GM21381 (cell line): ENCODE measurements around the gene CHST11.

ENCODE experiments used
- ATAC-seq: cut with Tn5 transposase; IDR thresholded peaks from one replicate; pipeline ENCODE4 v1.9.1; 2021; ENCODE audit warnings: mild to moderate bottlenecking, moderate library complexity; ENCODE audit not compliant: unreplicated experiment

The CHST11 gene

DNA sequence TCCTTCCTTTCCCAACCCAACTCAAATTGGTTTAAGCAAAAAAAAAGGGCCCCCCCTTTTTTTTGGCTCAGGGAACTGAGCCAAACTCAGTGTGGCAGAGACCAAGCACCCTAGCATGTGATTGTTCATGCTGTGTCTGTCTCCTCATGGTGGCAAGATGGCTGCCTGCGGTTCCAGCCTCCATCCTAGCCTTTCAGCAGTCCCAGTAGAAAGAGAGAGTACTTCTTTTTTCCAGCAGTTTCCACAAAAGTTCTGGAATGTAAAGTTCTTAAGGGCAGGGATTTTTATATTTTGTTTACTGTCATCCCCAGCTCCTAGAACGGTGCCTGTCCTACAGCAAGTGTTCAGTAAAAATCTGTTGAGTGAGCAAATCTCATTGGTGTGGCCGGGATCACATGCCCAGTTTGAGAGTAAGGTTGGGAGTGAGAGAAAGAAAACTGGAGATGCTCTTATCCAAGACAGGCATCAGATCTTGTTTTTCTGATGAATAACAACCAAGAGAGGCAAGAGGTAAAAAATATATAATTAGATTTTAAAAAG is 22.4 kb downstream of the CHST11 start:
- ATAC-seq: no peak

DNA sequence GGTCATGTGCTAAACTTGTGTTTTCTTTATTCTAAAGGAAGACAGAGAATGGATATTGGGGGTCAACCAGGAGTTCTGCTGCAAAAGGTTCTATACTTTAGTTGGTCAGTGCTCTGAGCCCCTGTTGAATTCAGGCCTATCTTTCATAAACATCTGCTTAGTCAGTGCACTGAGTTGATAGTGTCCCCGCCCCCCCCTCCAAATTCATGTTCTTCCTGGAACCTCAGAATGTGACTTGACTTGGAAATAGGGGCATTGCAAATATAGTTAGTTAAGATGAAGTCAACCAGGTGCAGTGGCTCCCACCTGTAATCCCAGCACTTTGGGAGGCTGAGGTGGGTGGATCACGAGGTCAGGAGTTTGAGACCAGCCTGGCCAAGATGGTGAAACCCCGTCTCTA is 23.3 kb downstream of the CHST11 start:
- no peak for ATAC-seq

DNA sequence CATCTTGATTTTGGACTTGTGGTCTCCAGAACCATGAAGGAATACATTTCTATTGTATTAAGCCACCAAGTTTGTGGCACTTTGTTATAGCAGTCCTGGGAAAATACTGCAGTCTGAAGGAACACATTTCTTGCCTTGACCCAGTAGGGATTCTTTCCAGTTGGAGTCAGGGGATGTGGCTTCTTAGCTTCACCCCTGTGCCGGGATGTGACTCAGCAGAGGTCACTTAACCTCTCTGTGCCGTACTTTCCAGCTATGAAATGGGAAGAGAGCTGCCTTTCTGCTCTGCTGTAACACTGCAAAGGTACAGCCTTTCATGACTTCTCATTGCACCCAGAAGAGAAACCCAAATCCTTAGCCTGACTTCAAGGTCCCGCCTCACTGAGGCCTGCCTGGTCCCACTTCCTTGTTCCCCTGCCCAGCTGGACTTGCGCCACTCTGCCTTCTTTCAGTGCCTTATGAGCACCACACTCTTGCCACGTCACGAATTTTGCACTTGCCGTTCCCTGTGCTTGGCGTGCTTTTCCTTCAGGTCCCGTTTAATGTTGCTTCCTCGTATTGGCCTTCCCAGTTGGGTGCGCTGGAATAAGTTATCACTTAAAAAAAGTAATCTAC is 24.2 kb downstream of the CHST11 start:
- no peak for ATAC-seq

DNA sequence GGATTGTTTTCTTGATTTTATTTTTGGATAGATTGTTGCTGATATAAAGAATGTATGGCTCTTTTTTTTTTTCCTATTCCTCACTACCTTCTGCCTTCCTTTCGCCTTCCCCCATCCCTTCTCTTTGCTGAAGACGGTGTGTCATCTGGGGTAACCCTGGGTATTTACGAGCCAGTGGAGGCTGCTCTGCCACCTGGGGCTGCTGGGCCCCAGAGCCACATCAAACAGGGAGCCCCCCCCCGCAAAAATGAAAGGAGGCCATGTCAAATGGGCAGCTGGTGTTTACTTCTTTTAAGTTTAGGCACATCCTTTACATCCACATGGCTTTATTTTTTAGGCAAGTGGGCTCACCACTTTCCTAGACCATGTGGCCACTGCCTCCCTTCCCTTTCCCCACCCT is 25.4 kb downstream of the CHST11 start:
- no peak for ATAC-seq

DNA sequence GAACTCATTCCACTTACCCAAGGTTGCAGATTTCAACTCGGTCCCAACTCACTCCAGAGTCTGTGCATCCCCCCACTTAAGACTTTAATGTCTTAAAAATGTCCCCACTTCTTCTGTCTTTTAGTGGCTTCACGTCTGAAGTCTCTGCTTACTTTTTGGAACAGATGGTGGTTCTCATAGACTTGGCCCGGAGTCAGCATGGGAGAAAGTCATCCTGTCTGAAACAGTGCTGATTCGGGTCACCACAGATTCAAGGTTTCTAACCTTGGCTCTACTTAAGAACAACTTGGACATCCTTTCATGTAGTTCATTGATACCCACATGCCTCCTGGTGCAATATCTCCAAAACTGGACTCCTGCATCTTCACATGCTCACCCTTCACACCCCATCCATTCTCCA is 26.0 kb downstream of the CHST11 start:
- no peak for ATAC-seq

DNA sequence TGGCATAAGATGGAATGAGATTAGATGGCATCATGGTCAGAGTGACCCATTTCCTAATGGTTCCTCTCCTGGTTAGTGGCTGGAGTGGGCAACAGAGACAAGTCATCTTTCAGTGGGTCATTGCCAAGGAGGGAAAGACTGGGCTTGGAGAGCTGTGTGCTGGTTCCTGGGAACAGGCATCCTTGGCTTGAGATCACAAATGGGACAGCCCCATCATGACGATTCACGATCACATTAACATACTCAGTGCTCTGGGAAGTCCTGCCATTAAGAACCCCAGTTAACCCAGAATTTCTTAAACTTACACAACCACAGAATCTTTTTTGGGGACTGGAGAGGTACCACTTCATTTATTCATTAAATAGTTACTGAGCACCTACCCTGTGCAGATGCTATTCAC is 27.3 kb downstream of the CHST11 start:
- no peak for ATAC-seq

DNA sequence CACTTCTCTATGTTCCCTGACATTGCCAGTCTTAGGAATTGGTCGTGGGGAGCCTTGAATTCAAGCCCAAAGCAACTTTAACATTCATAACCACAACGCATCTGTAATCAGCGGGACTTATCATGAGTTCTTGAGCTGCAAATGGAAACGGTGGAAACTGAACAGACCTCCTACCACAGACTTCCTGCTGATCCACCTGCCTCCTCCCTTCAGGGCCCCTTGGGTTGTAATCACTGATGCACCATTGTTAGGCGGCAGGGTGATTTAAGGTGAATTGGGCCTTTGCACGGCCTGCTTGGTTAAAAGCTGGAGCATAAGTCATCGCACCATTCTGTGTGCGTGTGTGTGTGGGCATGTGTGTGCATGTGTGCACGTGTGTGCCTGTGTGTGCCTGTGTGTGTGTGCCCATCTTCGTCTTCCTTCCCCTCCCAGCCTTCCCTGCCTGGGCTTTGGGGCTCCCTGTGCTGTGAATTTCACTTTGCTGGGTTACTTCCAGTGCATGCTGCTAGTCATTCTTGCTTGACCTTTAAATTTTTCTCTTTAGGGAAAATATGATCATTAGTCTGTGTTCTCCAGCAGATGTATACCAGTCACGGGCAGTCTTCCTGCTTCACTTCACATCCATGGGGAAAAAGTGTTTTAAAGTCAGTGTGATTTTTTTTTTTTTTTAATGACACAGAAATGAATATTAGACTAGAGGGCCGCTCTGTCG is 29.1 kb downstream of the CHST11 start:
- no peak for ATAC-seq

DNA sequence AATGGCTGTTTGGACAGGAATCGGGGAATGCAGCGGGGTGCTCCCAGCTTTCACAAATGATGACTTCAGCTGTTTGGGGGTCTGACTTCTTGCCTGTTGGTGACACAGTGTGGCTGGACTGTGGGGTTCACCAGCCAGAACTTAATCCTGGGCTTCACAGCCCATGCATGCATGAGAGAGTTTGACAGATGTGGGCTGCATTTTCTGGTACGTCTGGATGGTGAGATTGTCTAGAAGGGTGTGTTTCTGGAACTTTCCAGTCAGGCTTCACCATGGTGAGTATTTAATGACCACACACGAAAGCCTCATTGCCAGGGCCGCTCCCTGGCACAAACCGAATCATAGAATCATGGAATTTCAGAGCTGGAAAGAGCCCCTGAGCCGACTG is 29.6 kb downstream of the CHST11 start:
- ATAC-seq: no peak

DNA sequence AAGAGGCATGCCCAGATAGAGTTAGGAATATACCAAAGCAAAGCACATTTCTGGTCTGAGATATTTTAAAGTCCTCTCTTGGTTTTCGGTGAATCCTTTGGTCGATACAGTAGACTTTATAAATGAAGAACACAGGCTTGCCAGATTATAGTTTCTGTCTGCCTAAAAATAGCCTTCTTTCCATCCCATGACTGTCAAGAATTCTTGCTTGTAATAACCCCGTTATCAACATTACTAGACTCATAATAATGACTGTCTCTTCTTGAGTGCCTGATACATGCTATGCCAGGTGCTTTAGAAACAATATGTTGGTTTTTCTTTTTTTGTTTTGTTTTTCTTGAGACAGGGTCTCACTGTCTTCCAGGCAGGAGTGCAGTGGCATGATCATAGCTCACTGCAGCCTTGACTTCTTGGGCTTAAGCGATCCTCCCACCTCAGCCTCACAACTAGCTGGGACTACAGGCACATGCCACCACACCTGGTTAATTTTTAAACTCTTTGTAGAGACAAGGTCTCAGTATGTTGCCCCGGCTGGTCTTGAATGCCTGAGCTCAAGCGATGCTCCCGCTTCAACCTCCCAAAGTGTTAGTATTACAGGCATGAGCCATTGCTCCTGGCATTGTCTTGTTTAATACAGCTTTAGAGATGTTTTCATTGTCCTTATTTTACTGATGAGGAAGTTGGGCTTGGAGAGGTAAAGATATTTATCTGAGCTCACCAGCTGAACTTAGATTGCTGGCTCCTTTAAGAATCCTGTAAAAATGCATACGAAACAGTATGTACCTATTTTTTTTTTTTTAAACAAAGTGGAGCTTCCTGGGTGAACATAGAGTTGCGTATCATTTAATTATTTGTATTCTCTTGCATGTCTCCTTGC is 30.4 kb downstream of the CHST11 start:
- peak; percentile 49 for ATAC-seq

DNA sequence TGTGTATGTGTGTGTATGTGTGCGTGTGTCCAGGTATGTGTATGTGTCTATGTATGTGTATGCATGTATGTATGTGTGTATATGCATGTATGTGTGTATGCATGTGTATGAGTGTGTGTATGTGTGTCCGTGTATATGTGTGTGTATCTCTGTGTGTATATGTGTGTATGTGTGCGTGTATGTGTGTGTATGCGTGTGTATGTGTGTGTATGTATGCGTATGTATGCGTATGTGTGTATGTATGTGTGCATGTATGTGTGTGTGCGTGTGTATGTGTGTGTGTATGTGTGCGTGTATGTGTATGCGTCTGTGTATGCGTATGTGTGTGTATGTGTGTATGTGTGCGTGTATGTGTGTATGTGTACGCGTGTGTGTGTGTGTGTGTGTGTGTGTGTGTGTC is 31.6 kb downstream of the CHST11 start:
- no peak for ATAC-seq

DNA sequence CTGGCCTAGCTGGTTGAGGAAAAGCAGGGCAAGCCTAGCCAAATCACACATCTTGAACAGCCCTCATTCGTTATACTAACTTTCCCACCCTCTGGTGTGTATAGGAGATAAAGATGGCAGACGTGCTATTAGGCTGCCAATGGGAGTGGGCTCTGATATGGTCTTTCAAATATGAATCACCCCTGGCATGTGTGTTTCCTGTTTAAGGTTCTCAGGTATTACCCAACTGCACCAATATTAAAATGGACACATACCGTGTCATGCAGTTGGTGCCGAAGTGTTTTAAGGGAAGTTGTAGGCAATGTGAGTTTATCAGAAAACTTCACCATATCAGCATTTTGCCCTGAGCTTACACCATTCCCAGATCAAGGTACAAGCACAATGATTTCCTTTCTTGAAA is 33.4 kb downstream of the CHST11 start:
- no peak for ATAC-seq

DNA sequence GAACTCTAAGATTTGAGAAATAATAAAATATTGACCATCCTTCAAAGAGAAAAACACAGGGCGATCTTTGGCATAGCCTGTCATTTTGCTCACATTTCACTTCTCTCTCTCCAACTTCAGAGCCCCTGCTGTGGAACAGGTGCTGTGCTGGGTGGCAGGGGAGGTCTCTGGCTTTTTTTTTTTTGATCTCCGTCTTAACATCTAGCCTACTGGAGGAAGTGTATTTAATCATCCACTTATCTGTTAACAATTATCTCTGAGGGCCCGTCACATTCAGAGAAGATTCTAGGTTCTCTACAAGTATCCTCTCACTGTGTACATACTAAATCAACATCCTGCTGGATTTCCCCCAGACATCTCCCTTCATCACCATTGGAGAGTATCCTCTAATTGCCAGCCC is 34.1 kb downstream of the CHST11 start:
- ATAC-seq: no peak

DNA sequence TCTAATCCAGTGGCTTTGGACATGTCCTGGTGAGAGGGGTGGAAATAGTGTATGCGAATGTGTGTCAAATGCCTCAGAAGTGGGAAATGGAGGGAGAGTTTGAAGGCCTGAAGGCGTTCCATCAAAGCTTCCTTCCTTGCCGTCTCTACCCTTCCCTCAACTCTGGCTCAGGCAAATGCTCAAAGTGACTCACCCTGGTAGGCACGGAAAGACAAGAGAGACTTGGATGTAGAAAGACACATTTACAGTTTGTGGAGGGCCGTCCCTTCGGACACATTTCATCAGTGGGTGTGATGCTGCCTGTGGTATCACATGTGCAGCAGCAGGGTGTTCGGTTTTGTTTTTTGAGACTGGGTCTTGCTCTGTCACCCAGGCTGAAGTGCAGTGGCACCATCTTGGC is 36.7 kb downstream of the CHST11 start:
- no peak for ATAC-seq

DNA sequence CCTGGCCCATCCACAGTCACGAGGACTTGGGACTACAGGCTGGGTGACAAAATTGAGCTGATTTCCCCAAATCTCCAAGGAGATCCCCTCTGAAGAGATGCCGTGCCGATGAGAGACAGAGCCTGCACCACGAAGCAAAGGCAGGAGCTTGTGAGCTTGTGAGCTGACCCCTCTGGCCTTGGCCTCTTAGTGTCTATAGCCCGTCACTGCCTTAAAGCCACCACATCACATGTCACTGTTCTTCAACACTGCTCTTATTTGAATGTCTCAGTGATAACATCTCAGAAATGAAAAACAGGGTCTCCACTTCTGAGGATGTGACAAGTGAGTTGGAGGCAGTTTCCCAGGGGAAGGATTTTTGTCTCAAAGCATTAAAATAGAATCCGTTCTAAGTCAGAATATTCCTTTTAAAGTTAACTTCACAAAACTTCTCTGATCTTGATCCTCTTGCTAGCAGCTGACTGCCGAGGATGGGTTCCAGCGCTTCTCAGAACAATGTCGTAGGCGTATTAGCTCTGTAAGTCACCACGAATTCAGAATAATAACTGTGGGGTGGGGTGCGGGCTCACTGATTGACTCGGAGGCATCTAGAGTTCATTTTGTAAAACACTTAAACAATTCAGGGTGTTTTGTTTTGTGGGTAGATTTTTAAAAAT is 37.5 kb downstream of the CHST11 start:
- no peak for ATAC-seq

DNA sequence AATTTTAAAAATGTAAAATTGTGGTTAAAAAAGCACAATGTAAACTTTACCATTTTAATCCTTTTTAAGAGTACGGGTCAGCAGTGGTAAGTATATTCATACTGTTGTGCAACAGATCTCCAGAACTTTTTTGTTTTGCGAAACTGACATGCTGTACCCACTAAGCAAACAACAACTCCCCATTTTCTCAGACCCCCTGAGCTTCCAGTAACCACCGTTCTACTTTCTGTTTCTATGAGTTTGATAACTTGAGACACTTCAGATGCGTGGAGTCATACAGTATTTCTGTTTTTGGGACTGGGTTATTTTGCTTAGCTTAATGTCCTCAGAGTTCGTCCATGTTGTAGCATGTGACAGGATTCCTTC is 38.0 kb downstream of the CHST11 start:
- ATAC-seq: no peak

DNA sequence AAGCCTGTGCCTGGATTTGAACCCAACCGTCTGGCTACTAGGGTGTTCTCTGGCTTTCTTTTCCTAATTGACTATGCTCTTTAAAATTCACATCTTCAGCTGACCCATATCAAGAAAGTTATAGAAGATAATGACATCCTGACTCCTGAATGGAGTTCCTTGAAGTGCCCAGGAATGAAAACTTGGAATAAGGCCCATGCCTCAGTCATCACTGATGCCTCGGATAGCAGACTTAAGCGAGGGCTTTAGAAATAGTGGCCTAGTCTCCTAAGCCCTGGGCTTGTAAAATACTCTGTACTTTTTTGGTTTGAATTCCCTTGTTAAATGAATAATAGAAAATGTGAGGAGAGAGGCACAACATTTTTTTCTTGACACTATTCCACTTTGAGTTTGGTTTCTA is 39.0 kb downstream of the CHST11 start:
- ATAC-seq: no peak

DNA sequence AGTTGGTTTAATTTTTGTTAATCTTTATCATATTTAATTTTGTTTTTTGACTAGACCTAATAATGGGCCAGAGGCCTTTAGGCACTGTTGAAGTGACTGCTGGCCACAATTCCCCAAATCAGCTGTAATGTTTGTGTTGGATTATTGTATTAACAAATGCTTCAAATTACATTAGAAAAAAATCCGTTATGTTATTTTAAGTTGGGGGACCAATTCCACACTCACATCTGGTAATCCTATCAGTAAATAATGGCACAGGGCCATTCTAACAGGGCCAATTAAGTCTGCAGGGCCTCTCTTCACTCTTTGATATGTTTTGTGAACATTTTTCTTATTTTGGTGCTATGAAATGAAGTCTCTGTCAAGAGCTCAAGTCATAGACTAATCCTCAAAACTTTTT is 39.6 kb downstream of the CHST11 start:
- ATAC-seq: no peak

DNA sequence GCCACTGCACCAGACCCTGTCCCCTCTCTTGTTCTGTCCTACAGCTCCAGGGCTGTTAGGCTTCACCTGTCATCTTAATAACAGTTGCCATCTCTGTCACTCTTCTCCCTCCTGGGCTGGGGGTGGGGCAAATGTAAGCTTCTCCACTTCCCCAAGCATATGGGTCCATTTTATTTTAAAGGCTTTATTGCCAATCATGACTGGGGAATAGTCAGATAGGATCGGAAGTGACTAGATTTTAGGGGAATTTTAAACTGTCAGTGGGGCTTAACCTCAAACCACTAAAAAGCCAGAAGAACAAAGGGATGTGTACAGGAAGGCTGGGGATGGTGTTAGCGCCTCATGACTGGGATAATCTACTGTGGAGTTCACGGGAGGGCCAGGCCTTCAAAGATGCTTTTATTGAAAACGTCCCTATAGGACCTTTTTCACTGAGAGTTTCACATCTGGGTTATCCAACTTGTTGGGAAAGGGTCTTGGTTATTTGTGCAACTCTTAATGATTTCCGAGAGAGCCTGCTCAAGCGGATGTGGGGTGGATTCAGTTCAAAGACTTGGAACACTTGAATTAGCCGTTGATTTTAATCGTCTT is 41.6 kb downstream of the CHST11 start:
- no peak for ATAC-seq

DNA sequence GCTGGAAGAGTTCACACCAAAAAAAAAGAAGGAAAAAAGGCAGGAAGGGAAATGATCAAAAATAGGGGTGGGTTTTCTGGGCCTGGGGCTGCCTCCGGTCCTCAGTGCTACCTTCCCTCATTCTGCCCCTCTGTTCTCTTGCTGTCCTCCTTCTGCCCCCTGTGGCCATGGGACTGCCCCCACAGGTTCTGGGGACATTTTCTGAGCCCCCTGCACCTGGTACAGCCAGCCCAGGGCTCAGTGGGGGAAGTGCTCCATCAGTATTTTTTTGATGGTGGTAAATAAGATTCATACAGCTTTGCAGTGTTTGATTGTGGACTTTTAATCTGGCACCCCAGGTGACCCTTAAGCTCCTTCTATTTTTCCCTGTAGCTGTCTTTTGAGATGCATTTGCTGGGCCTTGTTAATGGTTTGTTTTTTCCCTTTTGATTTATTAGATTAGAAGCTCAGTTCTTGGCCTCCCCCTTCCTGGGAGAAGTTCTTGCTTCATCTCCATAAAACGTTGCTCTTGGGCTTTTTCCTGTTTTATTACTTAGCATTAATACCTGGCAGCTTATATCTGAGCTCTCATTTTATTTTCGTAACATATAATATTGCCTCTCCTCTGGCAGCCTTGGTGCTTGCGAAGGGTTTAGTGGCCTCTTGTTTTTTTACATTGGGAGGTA is 43.1 kb downstream of the CHST11 start:
- no peak for ATAC-seq

DNA sequence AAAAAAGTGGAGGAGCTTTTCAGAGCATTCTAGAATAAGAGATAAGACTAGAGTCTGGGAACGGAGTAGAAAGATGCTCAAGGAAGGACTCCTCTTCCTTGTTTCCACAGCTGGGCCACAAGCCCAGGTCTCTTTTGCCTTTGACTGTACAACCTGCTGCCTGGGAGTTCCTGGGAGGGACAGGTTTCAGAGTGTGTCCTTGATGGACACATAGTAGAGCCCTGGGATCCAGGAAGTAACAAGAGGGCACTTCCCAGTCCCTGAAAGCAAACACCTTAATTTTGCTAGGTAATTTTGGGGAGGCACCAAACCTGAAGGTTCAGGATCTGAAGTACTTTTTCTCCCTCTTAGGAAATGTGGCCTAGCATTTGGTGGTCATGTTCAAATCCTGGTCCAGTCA is 44.4 kb downstream of the CHST11 start:
- ATAC-seq: no peak
